Left hindlimb (tissue), 1 donor: ENCODE results near the gene EPHA8.

Experiments
- DNase-seq: peaks from one replicate; pipeline ENCODE4 v3.0.0-alpha.2; 2018

Gene EPHA8

GRCh38 chr1:22651941-22652856 lies 88.9 kb downstream of the EPHA8 start:
- no peak for DNase-seq

- no peak for DNase-seq
Observed at GRCh38 chr1:22652881-22653316, 89.6 kb downstream of the EPHA8 start, which contains the start of gene C1QB. TSS of gene C1QB (plus strand) at chr1:22653236. CDS start at chr1:22659463, 6,227 bp downstream.
